Measurements from ENCODE around the gene KLB.

DNA sequence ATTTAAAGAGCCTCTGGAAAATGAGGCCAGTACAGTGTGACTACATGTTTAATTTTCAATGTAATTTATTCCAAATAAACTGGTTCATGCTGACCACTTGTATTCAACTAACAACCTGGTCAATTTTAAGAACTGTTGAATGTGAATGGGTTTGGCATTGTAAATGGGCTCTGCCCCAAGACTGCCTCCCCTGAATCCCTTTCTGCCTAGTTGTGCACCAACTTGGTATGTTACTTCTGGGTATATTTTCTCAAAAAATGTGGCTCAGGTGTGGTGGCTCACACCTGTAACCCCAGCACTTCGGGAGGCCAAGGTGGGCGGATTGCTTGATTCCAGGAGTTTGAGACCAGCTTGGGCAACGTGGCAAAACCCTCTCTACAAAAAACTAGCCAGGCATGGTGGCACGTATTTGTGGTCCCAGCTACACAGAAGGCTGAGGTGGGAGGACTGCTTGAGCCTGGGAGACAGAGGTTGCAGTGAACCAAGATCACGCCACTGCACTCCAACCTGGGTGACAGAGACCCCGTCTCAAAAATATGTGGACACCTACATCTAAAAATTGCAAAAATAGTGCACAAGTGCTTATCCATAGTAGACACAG, 44.8 kb downstream of the KLB start:
- TF ChIP-seq POLR2A (IDR thresholded peaks at IDR 0.05; ENCODE audit: low read length) (no peak), GATA1 (IDR thresholded peaks at IDR 0.05; ENCODE audit: low read depth, low read length) (no peak)

Data from erythroblast (primary cell).